HepG2 (cell line): Measurements from ENCODE around the gene CFAP69. TPM values are rescaled to one million over a fixed set of nuclear protein-coding genes. Genes with fewer than 3 reads are reported as not detected.

ENCODE experiments used
- AHDC1 ChIP-seq: sonication (generic); formaldehyde crosslinking; IDR thresholded peaks from 2 replicates; pipeline ENCODE4 v1.5.1; 2020; ENCODE audit warnings: mild to moderate bottlenecking, missing genetic modification reagents, borderline replicate concordance
- ARID2 ChIP-seq: sonication (generic); formaldehyde crosslinking; IDR thresholded peaks from 2 replicates; pipeline ENCODE4 v1.8.1; 2022; ENCODE audit warnings: mild to moderate bottlenecking, missing genetic modification reagents, borderline replicate concordance
- CENPT ChIP-seq: sonication (generic); formaldehyde crosslinking; IDR thresholded peaks from 2 replicates; pipeline ENCODE4 v1.8.0; 2022; ENCODE audit warnings: low read depth, mild to moderate bottlenecking, moderate library complexity, missing genetic modification reagents
- ELF3 ChIP-seq: IDR thresholded peaks from 2 replicates; pipeline ENCODE4 v1.6.1; 2016; ENCODE audit warnings: missing genetic modification reagents, missing compliant biosample characterization
- HOXD1 ChIP-seq: sonication (generic); formaldehyde crosslinking; IDR thresholded peaks from 2 replicates; pipeline ENCODE4 v1.5.0; 2020; ENCODE audit warnings: missing genetic modification reagents
- IRF9 ChIP-seq: sonication (generic); formaldehyde crosslinking; IDR thresholded peaks from 2 replicates; pipeline ENCODE4 v1.8.0; 2022; ENCODE audit warnings: missing genetic modification reagents, mild to moderate bottlenecking, borderline replicate concordance
- KAT2B ChIP-seq: fragments of 150-350 bp; IDR thresholded peaks from 2 replicates; pipeline ENCODE4 v1.6.1; 2014; ENCODE audit warnings: low read depth, low read length, borderline replicate concordance
- TCF12 ChIP-seq, 2 experiments: fragments of 450-650 bp in 1 of 2; sonication (generic) in 1 of 2; formaldehyde crosslinking in 1 of 2; IDR thresholded peaks; 2 replicates each; pipeline versions ENCODE4 v1.6.1 to v1.8.0; 2017 to 2022; ENCODE audit warnings: antibody characterized with exemption in 1 of 2, mild to moderate bottlenecking in 1 of 2, missing genetic modification reagents in 1 of 2, moderate library complexity in 1 of 2
- TFAP4 ChIP-seq: sonication (generic); IDR thresholded peaks from 2 replicates; pipeline ENCODE4 v1.6.1; 2016; ENCODE audit warnings: low read depth, borderline replicate concordance
- THYN1 ChIP-seq: sonication (generic); formaldehyde crosslinking; IDR thresholded peaks from 2 replicates; pipeline ENCODE4 v1.8.1; 2023; ENCODE audit warnings: low read depth, mild to moderate bottlenecking, moderate library complexity, missing genetic modification reagents, borderline replicate concordance
- ZNF580 ChIP-seq: IDR thresholded peaks from 2 replicates; pipeline ENCODE4 v1.6.1; 2016; ENCODE audit warnings: low read depth, borderline replicate concordance
- ZNF619 ChIP-seq: sonication (generic); formaldehyde crosslinking; IDR thresholded peaks from 2 replicates; pipeline ENCODE4 v1.4.0; 2020; ENCODE audit warnings: mild to moderate bottlenecking, missing genetic modification reagents
- polyA plus RNA-seq, 8 experiments: library from polyadenylated mRNA; depleted of rRNA in 3 of 8; stranded (reverse) in 7 of 8; unstranded in 1 of 8; fragments of >200 nt; fragmentation: Illumina TruSeq in 4 of 8; extraction: Trizol in 4 of 8; gene quantifications; 2 replicates each; pipeline versions ENCODE4 v1.2.1 to v1.2.3, GENCODE V29; 2011 to 2016; ENCODE audit warnings: low read depth in 4 of 8, missing spikeins in 1 of 8, mixed read lengths in 1 of 8; ENCODE audit not compliant: insufficient read depth in 1 of 8
- total RNA-seq, 5 experiments: library from RNA; depleted of rRNA; stranded (reverse); fragments of >200 nt; fragmentation: Illumina TruSeq; extraction: Trizol; gene quantifications; 2 replicates each; pipeline ENCODE4 v1.2.3, GENCODE V29; 2016; ENCODE audit warnings: low read depth in 1 of 5
- TF ChIP-seq, protein P1 (sequence below): sonication (generic); formaldehyde crosslinking; IDR thresholded peaks from 2 replicates; pipeline ENCODE4 v1.9.0; 2021; ENCODE audit warnings: missing genetic modification reagents, mild to moderate bottlenecking, borderline replicate concordance

The CFAP69 gene
- total and polyA plus RNA-seq, 2 of the 13 experiments (the other 11 are each of a cell fraction or from before 2014, with no cell fraction given) = 2.2 to 4.0 TPM

DNA sequence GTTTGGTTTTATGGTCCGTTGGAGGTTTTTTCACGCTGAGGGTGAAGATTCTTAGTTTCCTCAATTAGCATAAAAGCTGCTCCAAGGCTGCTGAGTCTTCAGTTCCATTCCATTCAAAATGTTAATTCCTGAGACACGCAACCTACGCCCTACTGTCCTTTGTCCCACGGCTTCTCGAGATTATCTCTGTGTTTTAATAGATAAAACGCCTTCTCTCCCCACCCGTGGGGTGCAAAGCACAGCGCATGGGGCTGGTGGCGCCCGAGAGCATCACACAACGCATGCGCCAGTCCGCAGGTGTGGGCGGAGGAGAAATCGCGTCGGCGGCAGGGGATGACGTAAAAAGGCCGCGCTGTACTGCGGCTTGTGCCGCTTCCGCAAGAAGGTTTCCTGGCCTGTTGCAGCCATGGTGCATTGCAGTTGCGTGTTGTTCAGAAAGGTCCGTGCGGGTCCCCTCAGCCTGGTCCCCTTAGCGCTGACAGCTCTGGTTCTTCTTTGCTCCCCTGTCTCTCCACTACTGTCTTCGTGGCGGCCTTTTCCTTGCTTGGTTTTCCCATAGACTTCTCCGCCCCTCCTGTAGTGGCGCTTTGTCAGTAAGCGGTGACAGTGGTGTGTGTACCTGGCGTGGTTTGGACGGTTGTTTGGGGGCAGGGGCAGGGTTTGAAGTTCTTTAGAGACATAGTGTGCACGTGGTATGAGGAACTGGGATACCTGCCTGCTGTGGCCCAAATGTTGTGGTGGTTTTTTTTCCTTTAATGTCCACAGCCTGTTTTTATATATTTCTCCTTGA, 101.6 kb downstream of the CFAP69 start, which contains the start of gene GTPBP10 (continued):
- TF ChIP-seq IRF9 (CRISPR knock-in tag) = peak; percentile 78; the same call in 1 of the 2 replicates
- peak; percentile 94 for TF ChIP-seq ELF3
- no peak for TF ChIP-seq KAT2B
- no peak for TF ChIP-seq TFAP4
- 0 out of 2 replicates have a peak, but pooled peaks have one; percentile 85 for TF ChIP-seq ZNF580 (CRISPR knock-in tag)
- TF ChIP-seq, protein P1, sequence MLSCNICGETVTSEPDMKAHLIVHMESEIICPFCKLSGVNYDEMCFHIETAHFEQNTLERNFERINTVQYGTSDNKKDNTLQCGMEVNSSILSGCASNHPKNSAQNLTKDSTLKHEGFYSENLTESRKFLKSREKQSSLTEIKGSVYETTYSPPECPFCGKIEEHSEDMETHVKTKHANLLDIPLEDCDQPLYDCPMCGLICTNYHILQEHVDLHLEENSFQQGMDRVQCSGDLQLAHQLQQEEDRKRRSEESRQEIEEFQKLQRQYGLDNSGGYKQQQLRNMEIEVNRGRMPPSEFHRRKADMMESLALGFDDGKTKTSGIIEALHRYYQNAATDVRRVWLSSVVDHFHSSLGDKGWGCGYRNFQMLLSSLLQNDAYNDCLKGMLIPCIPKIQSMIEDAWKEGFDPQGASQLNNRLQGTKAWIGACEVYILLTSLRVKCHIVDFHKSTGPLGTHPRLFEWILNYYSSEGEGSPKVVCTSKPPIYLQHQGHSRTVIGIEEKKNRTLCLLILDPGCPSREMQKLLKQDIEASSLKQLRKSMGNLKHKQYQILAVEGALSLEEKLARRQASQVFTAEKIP = no peak
- peak; percentile 94 for TF ChIP-seq ARID2 (CRISPR knock-in tag)
- no peak for TF ChIP-seq CENPT
- TF ChIP-seq HOXD1 = peak; percentile 57; the same call in 1 of the 2 replicates
- TF ChIP-seq AHDC1 (CRISPR knock-in tag) = peak; percentile 46; the same call in 1 of the 2 replicates
- no peak for TF ChIP-seq ZNF619 (CRISPR knock-in tag)
- TF ChIP-seq TCF12 (IDR thresholded peaks at IDR 0.05) = no peak
- no peak for TF ChIP-seq TCF12 (CRISPR knock-in tag; IDR thresholded peaks at IDR 0.05)
- 0 out of 2 replicates have a peak, but pooled peaks have one; percentile 44 for TF ChIP-seq THYN1
